Measurements from ENCODE around the gene ATOH8.

ATOH8 gene

DNA sequence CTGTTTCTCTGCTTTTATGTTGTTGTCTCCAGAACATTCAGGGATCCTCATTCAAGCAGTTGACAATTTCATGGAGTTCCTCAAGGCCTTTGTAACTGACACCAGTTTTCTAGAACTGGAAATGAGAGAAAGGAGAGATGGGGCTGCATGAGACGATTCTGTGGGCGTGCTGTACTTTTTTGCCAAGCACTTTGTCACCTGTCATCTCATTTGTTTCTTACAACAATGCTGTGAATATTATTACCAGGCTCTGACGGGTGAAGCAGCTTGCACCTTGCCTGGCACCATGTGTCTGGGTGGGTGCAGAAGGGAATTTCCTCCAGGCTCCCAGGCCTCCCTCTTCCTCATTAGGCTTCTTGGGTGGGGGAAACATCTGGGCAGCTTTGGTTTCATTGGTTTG is 22.2 kb upstream of the ATOH8 start:
- no peak overlapping the region for H3K4me3 ChIP-seq (ENCODE audit: low read depth in 1 of 2, low read length in 2 of 2)
- H3K27ac ChIP-seq (ENCODE audit: low read length): no peak overlapping the region
- no peaks in the 10 kb centered on the region for H3K27me3 ChIP-seq (ENCODE audit: low read depth, low read length)
- peaks cover 3 to 15% of the 10 kb centered on the region in 2 donors for H3K4me1 ChIP-seq (ENCODE audit: control insufficient read depth in 1 of 2, insufficient read depth in 2 of 2, low read length in 2 of 2)
- no peaks in the 10 kb centered on the region for H3K9me3 ChIP-seq (ENCODE audit: control insufficient read depth in 1 of 2, low read length in 2 of 2)
- no peaks in the 10 kb centered on the region for H3K36me3 ChIP-seq (ENCODE audit: control insufficient read depth in 1 of 2, insufficient read depth in 2 of 2, low read length in 2 of 2)

DNA sequence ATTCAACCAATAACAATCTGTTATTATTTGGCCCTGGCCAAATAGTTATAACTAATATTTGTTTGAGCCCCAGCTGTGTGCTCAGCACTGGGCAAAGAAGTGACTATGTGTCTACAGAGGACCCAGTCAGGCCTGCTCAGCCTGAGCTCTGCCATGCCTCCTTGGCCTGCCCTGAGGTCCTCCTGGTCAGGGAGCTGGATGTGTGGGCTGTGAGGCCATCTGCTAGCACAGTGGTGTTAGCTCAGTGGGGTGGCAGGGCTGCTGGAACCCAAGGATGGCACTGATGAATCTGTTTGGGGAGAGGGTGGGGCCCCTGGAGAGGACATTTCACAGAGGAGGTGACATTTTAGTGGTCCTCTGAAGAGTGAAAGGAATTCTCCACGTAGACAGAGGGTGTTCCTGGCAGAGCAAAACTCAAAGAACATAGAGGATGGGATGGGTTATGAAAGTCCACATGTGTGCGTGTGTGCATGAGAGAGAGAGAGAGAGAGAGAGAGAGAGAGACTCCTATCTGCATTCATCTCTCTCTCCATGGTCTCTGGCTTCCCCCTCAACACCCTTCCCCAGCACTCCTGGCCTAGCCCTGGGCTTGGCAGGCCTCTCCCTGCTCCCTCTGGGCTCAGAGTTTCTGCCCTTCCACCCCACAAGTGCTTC is 21.2 kb upstream of the ATOH8 start:
- Histone ChIP-seq H3K4me1 (ENCODE audit: control insufficient read depth in 1 of 2, insufficient read depth in 2 of 2, low read length in 2 of 2) (peaks cover 3 to 21% of the 10 kb centered on the region in 2 donors), H3K36me3 (ENCODE audit: control insufficient read depth in 1 of 2, insufficient read depth in 2 of 2, low read length in 2 of 2) (no peaks in the 10 kb centered on the region), H3K9me3 (ENCODE audit: control insufficient read depth in 1 of 2, low read length in 2 of 2) (no peaks in the 10 kb centered on the region), H3K4me3 (ENCODE audit: low read depth in 1 of 2, low read length in 2 of 2) (no peak overlapping the region), H3K27ac (ENCODE audit: low read length) (no peak overlapping the region), H3K27me3 (ENCODE audit: low read depth, low read length) (no peaks in the 10 kb centered on the region)

DNA sequence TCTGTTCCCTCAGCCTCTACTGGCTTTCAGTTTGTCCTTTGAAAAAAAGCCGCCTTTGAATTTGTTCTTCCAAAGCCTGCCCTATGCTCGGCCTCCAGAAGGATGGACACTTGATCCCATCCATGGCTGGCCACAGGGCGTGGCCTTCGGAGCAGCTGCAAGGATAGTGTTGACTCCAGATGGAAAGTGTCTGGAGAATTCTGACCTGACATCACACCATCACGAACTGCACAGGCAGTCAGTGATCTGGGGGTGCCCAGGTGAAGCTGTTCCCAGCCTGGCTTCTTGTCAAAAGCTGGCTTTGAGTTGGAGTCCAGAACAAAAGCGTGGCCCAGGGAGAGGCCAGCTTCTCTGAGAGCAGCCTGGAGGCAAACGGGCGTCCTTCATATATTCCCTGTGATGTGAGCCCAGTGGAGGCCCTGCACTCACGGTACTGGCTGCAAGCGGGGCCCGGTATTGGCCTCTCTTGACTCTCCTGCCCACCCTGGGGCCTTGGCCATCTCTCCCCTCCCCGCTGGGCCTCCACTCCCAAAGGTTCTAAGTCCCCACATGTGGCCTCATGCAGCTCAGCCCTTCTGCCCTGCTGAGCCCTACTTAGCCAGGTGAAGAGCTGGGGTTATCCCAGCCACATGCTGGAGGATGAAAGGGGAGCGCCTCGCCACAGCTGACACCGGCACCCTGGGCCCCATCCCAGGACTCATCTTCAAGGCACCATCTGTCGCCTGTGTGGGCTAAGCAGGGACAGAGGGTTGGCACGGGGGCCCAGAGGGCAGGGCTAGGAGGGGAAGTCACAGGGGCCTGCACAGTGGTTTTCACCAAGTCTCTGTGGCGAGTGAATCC is 20.4 kb upstream of the ATOH8 start:
- no peak overlapping the region for H3K4me3 ChIP-seq (ENCODE audit: low read depth in 1 of 2, low read length in 2 of 2)
- H3K27me3 ChIP-seq (ENCODE audit: low read depth, low read length): no peaks in the 10 kb centered on the region
- peaks cover 3 to 19% of the 10 kb centered on the region in 2 donors for H3K4me1 ChIP-seq (ENCODE audit: control insufficient read depth in 1 of 2, insufficient read depth in 2 of 2, low read length in 2 of 2)
- no peaks in the 10 kb centered on the region for H3K36me3 ChIP-seq (ENCODE audit: control insufficient read depth in 1 of 2, insufficient read depth in 2 of 2, low read length in 2 of 2)
- H3K27ac ChIP-seq (ENCODE audit: low read length): no peak overlapping the region
- H3K9me3 ChIP-seq (ENCODE audit: control insufficient read depth in 1 of 2, low read length in 2 of 2): no peaks in the 10 kb centered on the region

DNA sequence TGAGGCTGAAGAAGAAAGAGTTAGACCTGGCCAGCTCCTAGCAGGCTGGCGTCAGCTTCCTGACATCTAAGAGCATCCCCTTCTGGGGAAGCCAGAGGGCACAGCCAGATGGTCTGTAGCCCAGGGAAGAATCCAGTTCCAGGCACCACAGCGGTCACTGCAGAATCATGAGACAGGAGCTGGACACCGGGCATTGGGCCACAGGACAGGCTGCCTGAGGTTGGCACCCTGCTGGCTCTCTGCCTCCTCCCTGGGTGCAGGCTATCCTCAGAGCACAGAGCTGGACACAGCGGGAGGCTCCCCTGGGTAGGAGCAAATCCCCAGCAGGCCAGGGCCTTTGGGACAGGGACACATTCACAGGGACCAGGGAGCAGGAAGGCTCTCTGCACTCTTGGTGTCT is 19.8 kb upstream of the ATOH8 start:
- Histone ChIP-seq H3K4me1 (ENCODE audit: control insufficient read depth in 1 of 2, insufficient read depth in 2 of 2, low read length in 2 of 2) (peaks cover 0 to 13% of the 10 kb centered on the region in 2 donors), H3K4me3 (ENCODE audit: low read depth in 1 of 2, low read length in 2 of 2) (no peak overlapping the region), H3K36me3 (ENCODE audit: control insufficient read depth in 1 of 2, insufficient read depth in 2 of 2, low read length in 2 of 2) (no peaks in the 10 kb centered on the region), H3K27ac (ENCODE audit: low read length) (no peak overlapping the region), H3K9me3 (ENCODE audit: control insufficient read depth in 1 of 2, low read length in 2 of 2) (no peaks in the 10 kb centered on the region), H3K27me3 (ENCODE audit: low read depth, low read length) (no peaks in the 10 kb centered on the region)

DNA sequence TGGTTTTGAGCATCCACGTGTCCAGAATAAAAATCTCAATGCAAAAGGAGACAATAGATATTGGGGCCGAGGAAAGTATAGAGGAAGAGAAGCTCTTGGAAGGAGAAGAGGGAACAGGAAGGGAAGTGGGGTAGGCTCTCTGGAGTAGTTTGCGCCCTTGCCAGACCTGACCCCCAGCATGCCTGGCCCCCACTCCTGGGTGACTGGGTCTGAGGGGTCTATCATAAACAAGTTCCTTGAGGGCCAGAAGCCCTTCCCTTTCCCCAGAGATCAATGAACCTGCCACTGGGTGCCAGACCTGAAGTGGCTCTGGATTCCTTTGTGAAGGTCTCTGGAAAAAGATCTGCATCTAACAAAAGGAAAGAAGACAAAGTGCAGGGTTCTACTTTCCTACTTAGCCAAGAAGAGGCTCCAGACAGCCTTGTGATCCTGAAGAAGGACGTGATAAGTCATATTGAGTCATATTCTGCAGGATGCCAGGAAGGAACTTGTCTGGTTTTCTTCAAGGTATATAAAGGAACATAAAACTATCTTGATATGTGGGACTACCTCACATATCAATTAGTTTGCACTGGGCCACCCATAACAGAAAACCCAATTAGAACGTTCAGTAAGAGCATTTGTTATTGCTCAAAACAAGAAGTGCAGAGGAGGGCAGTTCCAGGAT is 18.7 kb upstream of the ATOH8 start:
- Histone ChIP-seq H3K9me3 (ENCODE audit: control insufficient read depth in 1 of 2, low read length in 2 of 2) (no peaks in the 10 kb centered on the region), H3K27me3 (ENCODE audit: low read depth, low read length) (no peaks in the 10 kb centered on the region), H3K4me3 (ENCODE audit: low read depth in 1 of 2, low read length in 2 of 2) (no peak overlapping the region), H3K4me1 (ENCODE audit: control insufficient read depth in 1 of 2, insufficient read depth in 2 of 2, low read length in 2 of 2) (peaks cover 0 to 8% of the 10 kb centered on the region in 2 donors), H3K27ac (ENCODE audit: low read length) (no peak overlapping the region), H3K36me3 (ENCODE audit: control insufficient read depth in 1 of 2, insufficient read depth in 2 of 2, low read length in 2 of 2) (no peaks in the 10 kb centered on the region)

DNA sequence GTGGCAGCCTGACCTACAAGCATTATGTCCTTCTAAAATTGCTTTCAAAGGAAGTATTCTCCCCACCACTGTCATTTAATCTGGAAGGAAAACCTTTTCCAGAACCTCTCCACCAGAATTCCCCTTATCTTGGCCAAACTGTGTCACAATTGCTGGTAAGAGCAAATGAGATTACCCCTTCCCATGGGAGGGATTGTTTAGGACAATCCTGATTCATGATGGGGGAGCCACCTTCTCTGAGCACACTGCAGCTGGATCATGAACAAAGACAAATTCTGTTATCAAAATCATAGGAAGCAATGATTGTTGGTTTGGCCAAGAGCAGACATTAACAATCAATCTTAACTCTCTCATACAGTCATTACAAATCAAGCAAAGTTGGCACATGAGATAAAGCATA is 18.1 kb upstream of the ATOH8 start:
- no peaks in the 10 kb centered on the region for H3K36me3 ChIP-seq (ENCODE audit: control insufficient read depth in 1 of 2, insufficient read depth in 2 of 2, low read length in 2 of 2)
- H3K4me3 ChIP-seq (ENCODE audit: low read depth in 1 of 2, low read length in 2 of 2): no peak overlapping the region
- no peaks in the 10 kb centered on the region for H3K9me3 ChIP-seq (ENCODE audit: control insufficient read depth in 1 of 2, low read length in 2 of 2)
- H3K27me3 ChIP-seq (ENCODE audit: low read depth, low read length): no peaks in the 10 kb centered on the region
- H3K4me1 ChIP-seq (ENCODE audit: control insufficient read depth in 1 of 2, insufficient read depth in 2 of 2, low read length in 2 of 2): peaks cover 0 to 8% of the 10 kb centered on the region in 2 donors
- H3K27ac ChIP-seq (ENCODE audit: low read length): no peak overlapping the region

DNA sequence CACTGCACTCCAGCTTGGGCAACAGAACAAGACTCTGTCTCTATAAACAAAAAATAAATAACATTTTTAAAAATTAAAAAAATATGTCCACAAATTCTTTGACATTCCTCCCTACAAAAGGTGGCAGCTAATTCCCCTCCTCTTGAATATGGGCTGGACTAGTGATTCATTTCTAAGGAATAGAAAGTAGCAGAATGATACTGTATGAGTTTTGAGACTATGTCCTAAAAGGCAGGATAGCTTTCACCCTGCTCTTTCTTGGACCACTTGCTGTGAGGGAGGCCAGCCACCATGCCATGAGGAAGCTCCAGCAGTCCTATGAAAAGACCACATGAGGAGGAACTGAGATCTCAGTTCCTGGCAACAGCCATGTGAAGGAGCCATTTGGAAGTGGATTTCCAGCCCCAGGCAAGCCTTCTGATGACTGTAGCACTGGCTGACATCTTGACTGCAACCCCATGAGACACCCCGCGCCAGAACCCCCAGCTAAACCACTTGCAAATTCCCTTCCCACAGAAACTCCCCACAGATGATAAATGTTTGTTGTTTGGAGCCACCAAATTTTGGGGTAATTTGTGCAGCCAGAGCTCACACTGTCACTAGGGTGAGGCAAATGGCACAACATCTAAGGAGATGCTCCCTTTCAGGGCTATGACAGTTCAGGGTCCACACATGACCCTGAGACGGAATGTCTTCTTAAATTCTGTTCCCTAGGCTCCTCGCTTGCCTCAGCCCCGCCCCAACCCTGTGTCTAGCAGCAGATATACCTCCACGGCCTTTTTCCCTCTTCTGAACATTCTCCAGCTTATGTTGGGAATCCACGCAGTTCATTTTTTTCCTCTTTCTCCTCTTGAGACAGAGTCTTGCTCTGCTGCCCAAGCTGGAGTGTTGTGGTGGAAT is 17.1 kb upstream of the ATOH8 start:
- peaks cover 0 to 15% of the 10 kb centered on the region in 2 donors for H3K4me1 ChIP-seq (ENCODE audit: control insufficient read depth in 1 of 2, insufficient read depth in 2 of 2, low read length in 2 of 2)
- no peak overlapping the region for H3K4me3 ChIP-seq (ENCODE audit: low read depth in 1 of 2, low read length in 2 of 2)
- H3K27me3 ChIP-seq (ENCODE audit: low read depth, low read length): no peaks in the 10 kb centered on the region
- no peaks in the 10 kb centered on the region for H3K36me3 ChIP-seq (ENCODE audit: control insufficient read depth in 1 of 2, insufficient read depth in 2 of 2, low read length in 2 of 2)
- no peak overlapping the region for H3K27ac ChIP-seq (ENCODE audit: low read length)
- H3K9me3 ChIP-seq (ENCODE audit: control insufficient read depth in 1 of 2, low read length in 2 of 2): no peaks in the 10 kb centered on the region

DNA sequence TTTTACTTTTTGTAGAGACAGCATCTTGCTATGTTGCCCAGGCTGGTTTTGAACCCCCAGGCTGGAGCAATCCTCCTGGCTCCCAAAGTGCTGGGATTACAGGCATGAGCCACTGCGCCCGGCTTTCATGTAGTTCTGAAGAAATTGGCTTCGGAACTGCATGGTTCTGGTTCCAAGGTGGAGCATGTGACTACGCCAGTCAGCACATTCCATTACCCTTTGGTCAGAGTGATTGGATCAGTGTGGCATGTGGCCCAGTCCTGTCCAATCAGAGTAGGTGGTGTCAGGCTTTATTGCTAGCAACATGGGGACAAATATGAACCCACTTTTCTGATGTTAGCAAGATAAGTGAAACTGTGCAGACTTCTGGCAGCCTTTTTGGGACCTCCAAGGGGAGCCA is 16.3 kb upstream of the ATOH8 start:
- H3K27me3 ChIP-seq (ENCODE audit: low read depth, low read length): no peaks in the 10 kb centered on the region
- H3K9me3 ChIP-seq (ENCODE audit: control insufficient read depth in 1 of 2, low read length in 2 of 2): no peaks in the 10 kb centered on the region
- no peaks in the 10 kb centered on the region for H3K36me3 ChIP-seq (ENCODE audit: control insufficient read depth in 1 of 2, insufficient read depth in 2 of 2, low read length in 2 of 2)
- no peak overlapping the region for H3K4me3 ChIP-seq (ENCODE audit: low read depth in 1 of 2, low read length in 2 of 2)
- peak overlapping the region; percentile 67 for H3K27ac ChIP-seq (ENCODE audit: low read length)
- H3K4me1 ChIP-seq (ENCODE audit: control insufficient read depth in 1 of 2, insufficient read depth in 2 of 2, low read length in 2 of 2): peaks cover 4 to 23% of the 10 kb centered on the region in 2 donors

DNA sequence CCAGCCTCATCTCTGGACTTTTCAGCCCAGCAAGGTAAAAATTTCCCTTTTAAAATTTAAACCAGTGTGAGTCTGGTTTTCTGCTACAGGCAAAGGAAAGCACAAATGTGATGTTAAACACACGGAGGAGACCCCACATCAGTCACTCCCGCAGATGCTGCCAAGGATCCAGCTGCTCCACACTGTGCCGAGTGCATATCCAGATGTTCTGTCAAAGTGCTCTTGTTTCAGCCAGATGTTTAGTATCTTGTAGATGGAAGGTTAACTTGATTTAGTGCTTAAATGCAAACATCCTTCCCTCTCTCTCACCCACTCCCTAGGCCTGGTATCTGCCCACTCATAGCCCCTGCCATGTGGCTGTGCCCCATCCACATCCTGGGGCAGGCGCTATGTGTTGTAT is 15.8 kb upstream of the ATOH8 start:
- peak overlapping the region; percentile 67 for H3K27ac ChIP-seq (ENCODE audit: low read length)
- H3K36me3 ChIP-seq (ENCODE audit: control insufficient read depth in 1 of 2, insufficient read depth in 2 of 2, low read length in 2 of 2): no peaks in the 10 kb centered on the region
- H3K4me3 ChIP-seq (ENCODE audit: low read depth in 1 of 2, low read length in 2 of 2): no peak overlapping the region
- H3K9me3 ChIP-seq (ENCODE audit: control insufficient read depth in 1 of 2, low read length in 2 of 2): no peaks in the 10 kb centered on the region
- H3K4me1 ChIP-seq (ENCODE audit: control insufficient read depth in 1 of 2, insufficient read depth in 2 of 2, low read length in 2 of 2): peaks cover 8 to 28% of the 10 kb centered on the region in 2 donors
- H3K27me3 ChIP-seq (ENCODE audit: low read depth, low read length): no peaks in the 10 kb centered on the region

DNA sequence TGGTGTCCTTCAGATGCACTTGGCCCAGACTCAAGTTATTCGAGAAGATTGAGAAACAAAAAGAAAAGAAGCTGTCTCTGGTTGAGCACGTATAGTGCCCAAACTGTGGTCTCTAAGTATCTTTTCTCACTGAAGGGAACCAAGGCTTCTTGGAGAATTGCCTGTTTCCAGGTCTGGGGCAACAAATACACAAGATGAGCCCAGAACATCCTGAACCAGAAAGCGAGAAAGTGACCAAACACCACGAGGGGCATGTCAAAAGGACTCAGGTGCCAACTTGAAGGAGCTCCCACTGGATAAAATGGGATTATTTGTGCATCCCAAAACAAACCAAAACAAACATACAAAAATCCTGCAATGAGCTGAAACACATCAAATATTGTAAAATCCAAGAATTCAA is 13.6 kb upstream of the ATOH8 start:
- H3K36me3 ChIP-seq (ENCODE audit: control insufficient read depth in 1 of 2, insufficient read depth in 2 of 2, low read length in 2 of 2): no peaks in the 10 kb centered on the region
- H3K4me1 ChIP-seq (ENCODE audit: control insufficient read depth in 1 of 2, insufficient read depth in 2 of 2, low read length in 2 of 2): peaks cover 24 to 50% of the 10 kb centered on the region in 2 donors
- H3K9me3 ChIP-seq (ENCODE audit: control insufficient read depth in 1 of 2, low read length in 2 of 2): no peaks in the 10 kb centered on the region
- H3K27me3 ChIP-seq (ENCODE audit: low read depth, low read length): no peaks in the 10 kb centered on the region
- no peak overlapping the region for H3K4me3 ChIP-seq (ENCODE audit: low read depth in 1 of 2, low read length in 2 of 2)
- H3K27ac ChIP-seq (ENCODE audit: low read length): no peak overlapping the region

Data from muscle layer of duodenum (tissue), 2 donors.